Kidney (tissue), 14 donors: ENCODE data around the gene AQP1. TPM values are rescaled to one million over a fixed set of nuclear protein-coding genes. Genes with fewer than 3 reads are reported as not detected.

Experiments used
- DNase-seq, 5 donors: peaks; one replicate each; pipeline ENCODE4 v3.0.0-alpha.2; 2013 to 2020
- FAIRE-seq: peaks from 2 replicates; lab custom pipeline; 2012; peaks lifted over from hg19 to GRCh38; lab: Jason Lieb, UNC
- H3K27ac ChIP-seq, 2 donors: one replicate each; pipeline ENCODE4 v1.7.0; 2013; ENCODE audit warnings: low read depth in 2 of 2, low read length in 2 of 2, inconsistent platforms in 1 of 2
- H3K27me3 ChIP-seq: one replicate; pipeline ENCODE4 v1.7.1; 2013; ENCODE audit warnings: low read length, inconsistent platforms; ENCODE audit not compliant: control insufficient read depth, insufficient read depth
- H3K36me3 ChIP-seq, 3 donors: one replicate each; pipeline versions ENCODE4 v1.7.0 to v1.7.1; 2013; ENCODE audit warnings: low read length in 3 of 3, control low read depth in 1 of 3, inconsistent platforms in 1 of 3; ENCODE audit not compliant: insufficient read depth in 3 of 3, control insufficient read depth in 2 of 3
- H3K4me1 ChIP-seq, 3 donors: one replicate each; pipeline versions ENCODE4 v1.7.0 to v1.7.1; 2013; ENCODE audit warnings: low read length in 3 of 3, inconsistent platforms in 1 of 3, low read depth in 1 of 3; ENCODE audit not compliant: control insufficient read depth in 2 of 3, insufficient read depth in 2 of 3
- H3K4me3 ChIP-seq, 3 donors: one replicate each; pipeline versions ENCODE4 v1.7.0 to v1.8.1; 2013; ENCODE audit warnings: low read length in 3 of 3, control low read depth in 1 of 3, inconsistent platforms in 1 of 3
- H3K9ac ChIP-seq, 3 donors: one replicate each; pipeline versions ENCODE4 v1.7.0 to v1.7.1; 2013; ENCODE audit warnings: low read length in 3 of 3, control low read depth in 1 of 3, inconsistent platforms in 1 of 3
- H3K9me3 ChIP-seq, 3 donors: one replicate each; pipeline versions ENCODE4 v1.7.0 to v1.7.1; 2013; ENCODE audit warnings: low read length in 3 of 3, control low read depth in 1 of 3, inconsistent platforms in 1 of 3; ENCODE audit not compliant: control insufficient read depth in 2 of 3, insufficient read depth in 1 of 3
- intact Hi-C: fragments of 100-400 bp; cut with DNase I; formaldehyde crosslinking; loops from one replicate; pipeline ENCODE4 v1.11.1; 2022
- polyA plus RNA-seq: library from polyadenylated mRNA; stranded (reverse); fragments of 350-450 nt; fragmentation: Illumina TruSeq; extraction: RNeasy Lipid Tissue Mini Kit (QIAGEN cat#74804); gene quantifications from one replicate; pipeline ENCODE4 v1.2.3, GENCODE V29; 2014; ENCODE audit warnings: low read depth, low replicate concordance; ENCODE audit not compliant: insufficient read depth
- total RNA-seq: library from RNA; stranded (reverse); fragmentation: NEBNext Ultra II Directional; extraction: Animal tissue kit (Norgen Biotek cat#: 25700); gene quantifications from one replicate; pipeline ENCODE4 v1.2.1, GENCODE V29; 2021
- TF ChIP-seq, protein P1 (sequence below): IDR thresholded peaks from 3 replicates; pipeline ENCODE4 v1.5.1; 2012; ENCODE audit warnings: mild to moderate bottlenecking, moderate library complexity, borderline replicate concordance; ENCODE audit not compliant: insufficient read depth; ENCODE audit errors: extremely low read depth
- donor health status: control.
- donor health status: control.
- donor health status: control.
- donor health status: control.
- donor health status: control.
- donor health status: DM: yes; HTN: yes; CAD: no.
- donor health status: Normal renal cell carcinoma (clear cell type).

AQP1 gene
- total and polyA plus RNA-seq, 2 donors from 2014 or later: 291 to 617 TPM

- Histone ChIP-seq H3K4me1 (peaks cover 0 to 5% (median 4%) of the 10 kb centered on the region in 3 donors), H3K27ac (no peak overlapping the region), H3K9ac (no peak overlapping the region), H3K9me3 (no peaks in the 10 kb centered on the region), H3K4me3 (no peak overlapping the region), H3K27me3 (no peaks in the 10 kb centered on the region), H3K36me3 (peaks cover 0 to 4% (median 1%) of the 10 kb centered on the region in 3 donors)
- no peak for DNase-seq
- no peak for FAIRE-seq
- TF ChIP-seq, protein P1, sequence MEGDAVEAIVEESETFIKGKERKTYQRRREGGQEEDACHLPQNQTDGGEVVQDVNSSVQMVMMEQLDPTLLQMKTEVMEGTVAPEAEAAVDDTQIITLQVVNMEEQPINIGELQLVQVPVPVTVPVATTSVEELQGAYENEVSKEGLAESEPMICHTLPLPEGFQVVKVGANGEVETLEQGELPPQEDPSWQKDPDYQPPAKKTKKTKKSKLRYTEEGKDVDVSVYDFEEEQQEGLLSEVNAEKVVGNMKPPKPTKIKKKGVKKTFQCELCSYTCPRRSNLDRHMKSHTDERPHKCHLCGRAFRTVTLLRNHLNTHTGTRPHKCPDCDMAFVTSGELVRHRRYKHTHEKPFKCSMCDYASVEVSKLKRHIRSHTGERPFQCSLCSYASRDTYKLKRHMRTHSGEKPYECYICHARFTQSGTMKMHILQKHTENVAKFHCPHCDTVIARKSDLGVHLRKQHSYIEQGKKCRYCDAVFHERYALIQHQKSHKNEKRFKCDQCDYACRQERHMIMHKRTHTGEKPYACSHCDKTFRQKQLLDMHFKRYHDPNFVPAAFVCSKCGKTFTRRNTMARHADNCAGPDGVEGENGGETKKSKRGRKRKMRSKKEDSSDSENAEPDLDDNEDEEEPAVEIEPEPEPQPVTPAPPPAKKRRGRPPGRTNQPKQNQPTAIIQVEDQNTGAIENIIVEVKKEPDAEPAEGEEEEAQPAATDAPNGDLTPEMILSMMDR: no peak
- intact Hi-C loops: no loop called here
These were observed 44.2 kb upstream of the AQP1 start for GRCh38 chr7:30867483-30867882.

DNA sequence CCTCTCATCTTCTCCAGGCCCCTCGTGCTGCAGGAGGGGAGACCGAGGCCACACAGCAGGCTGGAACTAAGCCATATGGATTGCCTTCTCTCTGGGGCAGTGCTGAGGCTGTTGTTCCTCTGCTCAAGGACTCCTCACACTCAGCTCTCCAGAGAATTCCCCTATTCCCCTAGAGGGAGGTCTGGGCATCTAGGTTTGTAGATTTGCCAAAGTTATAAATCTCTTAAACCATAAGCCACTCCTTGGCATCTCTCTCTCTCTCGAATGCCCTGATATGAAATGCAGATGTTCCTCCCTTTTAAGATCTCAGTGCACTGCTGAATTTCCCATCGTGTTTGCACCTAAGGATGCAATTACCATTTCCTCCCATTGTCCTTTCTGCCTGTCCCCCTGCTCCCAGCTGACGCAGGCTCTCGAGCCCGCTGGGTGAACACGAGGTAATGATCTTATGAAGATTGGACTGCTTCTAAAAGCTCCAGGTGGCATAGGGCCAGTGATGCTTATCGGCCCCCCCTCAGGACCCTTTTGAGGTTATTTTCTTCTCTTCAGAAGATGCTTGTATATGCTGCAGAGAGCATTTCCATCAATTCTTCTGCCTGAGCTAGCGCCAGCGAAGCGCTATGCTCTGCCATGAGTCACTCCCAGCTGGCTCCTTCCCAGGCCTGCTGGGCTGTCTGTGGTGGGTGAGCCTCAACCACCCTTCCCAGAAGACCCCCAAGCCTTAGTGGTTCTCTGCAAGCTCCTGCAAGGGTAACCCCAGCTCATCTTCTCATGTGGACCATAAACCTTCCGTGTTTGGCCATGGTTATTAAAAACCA lies 41.6 kb upstream of the AQP1 start:
- intact Hi-C loops: no loop called here
- no peak for FAIRE-seq
- peaks cover 0 to 7% (median 0%) of the 10 kb centered on the region in 3 donors for H3K9me3 ChIP-seq
- peaks cover 0 to 4% (median 2%) of the 10 kb centered on the region in 3 donors for H3K4me1 ChIP-seq
- TF ChIP-seq, protein P1: no peak
- no peak overlapping the region for H3K9ac ChIP-seq
- H3K4me3 ChIP-seq: no peak overlapping the region
- no peak overlapping the region for H3K27ac ChIP-seq
- no peaks in the 10 kb centered on the region for H3K27me3 ChIP-seq
- peaks cover 0 to 9% (median 8%) of the 10 kb centered on the region in 3 donors for H3K36me3 ChIP-seq
- no peak for DNase-seq

GRCh38 chr7:30870821-30871518 lies 40.7 kb upstream of the AQP1 start:
- no peak overlapping the region for H3K27ac ChIP-seq
- peaks cover 0 to 4% (median 2%) of the 10 kb centered on the region in 3 donors for H3K4me1 ChIP-seq
- H3K4me3 ChIP-seq: no peak overlapping the region
- intact Hi-C loops: no loop called here
- FAIRE-seq (no peak), DNase-seq (no peak)
- H3K9me3 ChIP-seq: peaks cover 0 to 7% (median 0%) of the 10 kb centered on the region in 3 donors
- H3K27me3 ChIP-seq: no peaks in the 10 kb centered on the region
- H3K36me3 ChIP-seq: peaks cover 0 to 13% (median 13%) of the 10 kb centered on the region in 3 donors
- TF ChIP-seq, protein P1: no peak
- no peak overlapping the region for H3K9ac ChIP-seq
